Hindlimb muscle (tissue), 1 donor: ENCODE results near the gene RBP7. TPM values are rescaled to one million over a fixed set of nuclear protein-coding genes. Genes with fewer than 3 reads are reported as not detected.

Experiments used
- DNase-seq: peaks from one replicate; pipeline ENCODE4 v3.0.0-alpha.2; 2013
- polyA plus RNA-seq: library from polyadenylated mRNA; unstranded; fragments of 120-200 nt; gene quantifications from one replicate; pipeline ENCODE4 v1.2.1, GENCODE V29; 2013; ENCODE audit not compliant: insufficient read length

RBP7 gene
- polyA plus RNA-seq, 1 donor = 5.7 TPM

- DNase-seq = peak; percentile 99
Measured at GRCh38 chr1:10032590-10033358, 35.7 kb downstream of the RBP7 start, which contains the start of gene UBE4B. Gene UBE4B (plus strand): TSS chr1:10032958. CDS start chr1:10033671, 713 bp downstream.

- peak; percentile 21 for DNase-seq
Measured at GRCh38 chr1:10033359-10033845, 36.4 kb downstream of the RBP7 start.

- DNase-seq = no peak
Measured at GRCh38 chr1:10042746-10043145, 45.7 kb downstream of the RBP7 start.

- DNase-seq = no peak
Measured at GRCh38 chr1:10045480-10046355, 48.7 kb downstream of the RBP7 start.

GRCh38 chr1:10046356-10047085 lies 49.5 kb downstream of the RBP7 start:
- DNase-seq = no peak

- DNase-seq = no peak
Measured at GRCh38 chr1:10048601-10049000, 51.6 kb downstream of the RBP7 start.

GRCh38 chr1:10050611-10051010 lies 53.6 kb downstream of the RBP7 start:
- no peak for DNase-seq

- DNase-seq = no peak
Measured at GRCh38 chr1:10051656-10052055, 54.6 kb downstream of the RBP7 start.

GRCh38 chr1:10052347-10052746 lies 55.3 kb downstream of the RBP7 start:
- DNase-seq = no peak

- DNase-seq = no peak
Measured at GRCh38 chr1:10054465-10054864, 57.4 kb downstream of the RBP7 start.

GRCh38 chr1:10056599-10056987 lies 59.6 kb downstream of the RBP7 start:
- no peak for DNase-seq

GRCh38 chr1:10057343-10057742 lies 60.3 kb downstream of the RBP7 start:
- DNase-seq = no peak

- DNase-seq = no peak
Measured at GRCh38 chr1:10057796-10058195, 60.8 kb downstream of the RBP7 start.

- DNase-seq = no peak
Measured at GRCh38 chr1:10059342-10059718, 62.3 kb downstream of the RBP7 start.

- DNase-seq = no peak
Measured at GRCh38 chr1:10060311-10061100, 63.5 kb downstream of the RBP7 start.

GRCh38 chr1:10061276-10061675 lies 64.2 kb downstream of the RBP7 start:
- DNase-seq = no peak

- DNase-seq = no peak
Measured at GRCh38 chr1:10063878-10064277, 66.8 kb downstream of the RBP7 start.

- DNase-seq = no peak
Measured at GRCh38 chr1:10064416-10065343, 67.7 kb downstream of the RBP7 start.

GRCh38 chr1:10065344-10065685 lies 68.3 kb downstream of the RBP7 start:
- no peak for DNase-seq
